HG02970 (cell line): ENCODE measurements around the gene BRIP1.
"Not testable (repeated sequence)": the region's sequence is repeated elsewhere in the genome, so short reads cannot be mapped to it uniquely, and the experiment has no call there.

Experiments
- ATAC-seq: cut with Tn5 transposase; IDR thresholded peaks from one replicate; pipeline ENCODE4 v1.9.1; 2021; ENCODE audit warnings: mild to moderate bottlenecking, moderate library complexity, moderate number of reproducible peaks; ENCODE audit not compliant: unreplicated experiment, low FRiP score

BRIP1 gene

DNA sequence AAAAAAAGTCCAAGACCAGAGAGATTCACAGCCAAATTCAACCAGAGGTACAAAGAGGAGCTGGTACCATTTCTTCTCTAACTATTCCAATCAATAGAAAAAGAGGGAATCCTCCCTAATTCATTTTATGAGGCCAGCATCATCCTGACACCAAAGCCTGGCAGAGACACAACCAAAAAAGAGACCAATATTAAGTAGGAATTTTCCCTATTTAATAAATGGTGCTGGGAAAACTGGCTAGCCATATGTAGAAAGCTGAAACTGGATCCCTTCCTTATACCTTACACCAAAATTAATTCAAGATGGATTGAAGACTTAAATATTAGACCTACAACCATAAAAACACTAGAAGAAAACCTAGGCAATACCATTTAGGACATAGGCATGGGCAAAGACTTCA is 186.8 kb downstream of the BRIP1 start:
- not testable (repeated sequence) for ATAC-seq

DNA sequence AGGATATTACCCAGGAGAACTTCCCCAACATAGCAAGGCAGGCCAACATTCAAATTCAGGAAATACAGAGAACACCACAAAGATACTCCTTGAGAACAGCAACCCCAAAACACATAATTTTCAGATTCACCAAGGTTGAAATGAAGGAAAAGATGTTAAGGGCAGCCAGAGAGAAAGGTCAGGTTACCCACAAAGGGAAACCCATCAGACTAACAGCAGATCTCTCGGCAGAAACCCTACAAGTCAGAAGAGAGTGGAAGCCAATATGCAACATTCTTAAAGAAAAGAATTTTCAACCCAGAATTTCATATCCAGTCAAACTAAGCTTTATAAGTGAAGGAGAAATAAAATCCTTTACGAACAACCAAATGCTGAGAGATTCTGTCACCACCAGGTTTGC is 188.7 kb downstream of the BRIP1 start:
- ATAC-seq: not testable (repeated sequence)

DNA sequence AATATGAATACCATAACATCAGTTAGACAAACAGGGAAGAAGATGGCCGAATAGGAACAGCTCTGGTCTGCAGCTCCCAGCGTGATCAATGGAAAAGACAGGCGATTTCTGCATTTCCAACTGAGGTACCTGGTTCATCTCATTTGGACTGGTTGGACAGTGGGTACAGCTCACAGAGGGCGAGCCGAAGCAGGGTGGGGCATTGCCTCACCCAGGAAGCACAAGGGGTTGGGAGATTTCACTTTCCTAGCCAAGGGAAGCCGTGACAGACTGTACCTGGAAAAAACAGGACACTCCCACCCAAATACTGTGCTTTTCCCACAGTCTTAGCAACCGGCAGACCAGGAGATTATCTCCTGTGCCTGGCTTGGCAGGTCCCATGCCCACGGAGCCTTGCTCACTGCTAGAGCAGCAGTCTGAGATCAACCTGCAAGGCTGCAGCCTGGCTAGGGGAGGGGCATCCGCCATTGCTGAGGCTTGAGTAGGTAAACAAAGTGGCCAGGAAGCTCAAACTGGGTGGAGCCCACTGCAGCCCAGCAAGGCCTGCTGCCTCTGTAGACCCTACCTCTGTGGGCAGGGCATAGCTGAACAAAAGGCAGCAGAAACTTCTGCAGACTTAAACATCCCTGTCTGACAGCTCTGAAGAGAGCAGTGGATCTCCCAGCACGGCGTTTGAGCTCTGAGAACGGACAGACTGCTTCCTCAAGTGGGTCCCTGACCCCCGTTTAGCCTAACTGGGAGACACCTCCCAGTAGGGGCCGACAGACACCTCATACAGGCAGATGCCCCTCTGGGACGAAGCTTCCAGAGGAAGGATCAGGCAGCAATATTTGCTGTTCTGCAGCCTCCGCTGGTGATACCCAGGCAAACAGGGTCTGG is 190.1 kb downstream of the BRIP1 start:
- not testable (repeated sequence) for ATAC-seq

DNA sequence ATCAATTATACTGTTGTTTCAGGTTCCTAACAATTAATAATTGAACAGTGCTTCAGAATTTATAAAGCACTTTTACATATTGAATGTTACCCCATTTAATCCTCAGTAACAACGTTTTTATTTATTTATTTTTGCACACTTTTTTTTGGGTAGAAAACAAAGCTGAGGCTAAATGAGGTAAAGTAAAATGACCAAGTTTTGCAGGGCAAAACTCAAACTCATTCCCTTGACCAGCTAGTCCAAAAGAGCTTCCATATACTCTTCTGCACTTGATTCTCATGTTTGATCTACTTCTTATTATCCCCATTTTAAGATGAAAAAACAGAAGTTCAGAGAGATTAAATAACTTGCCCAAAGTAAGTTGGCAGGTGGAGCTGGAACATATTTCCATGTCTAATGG is 191.2 kb downstream of the BRIP1 start:
- no peak for ATAC-seq

DNA sequence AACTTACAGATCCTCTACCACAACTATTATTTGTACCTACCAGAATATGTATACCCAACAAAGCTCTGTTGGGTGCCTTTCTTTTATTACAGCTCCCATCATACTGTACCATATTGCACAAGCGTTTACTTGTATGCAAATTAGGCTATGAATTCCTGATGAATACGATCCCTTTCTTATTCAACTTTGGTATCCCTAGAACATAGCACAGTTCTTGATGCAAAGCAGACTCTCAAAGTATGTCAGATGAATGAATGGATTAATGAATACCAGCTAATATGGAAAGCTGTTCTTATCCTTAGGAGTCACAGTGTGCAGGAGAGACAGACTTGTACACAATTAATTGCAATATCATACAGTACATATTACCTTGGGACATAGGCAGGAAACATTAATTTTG is 192.6 kb downstream of the BRIP1 start:
- ATAC-seq: no peak

DNA sequence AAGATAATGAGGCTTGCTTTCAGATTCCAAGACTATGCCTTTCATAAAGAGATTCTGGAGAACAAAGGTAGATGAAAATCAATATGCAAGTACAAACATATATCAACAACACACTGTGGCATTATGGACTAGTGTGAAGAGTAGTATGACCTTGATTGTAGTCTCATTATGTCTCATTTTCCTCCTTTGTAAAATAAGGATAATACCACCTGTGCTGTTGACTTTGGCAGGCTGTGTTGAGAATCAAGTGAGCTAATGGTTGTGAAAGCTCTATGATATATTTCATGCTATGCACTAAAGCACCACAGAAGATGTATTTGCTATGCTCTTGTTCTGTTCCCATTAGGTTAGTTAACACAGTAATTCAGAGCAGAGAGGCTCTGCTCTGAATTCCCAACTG is 193.8 kb downstream of the BRIP1 start:
- no peak for ATAC-seq

GRCh38 chr17:61668486-61668885 is 194.8 kb downstream of the BRIP1 start:
- ATAC-seq: no peak

- ATAC-seq: not testable (repeated sequence)
Measured at GRCh38 chr17:61666406-61667088, 196.8 kb downstream of the BRIP1 start.

DNA sequence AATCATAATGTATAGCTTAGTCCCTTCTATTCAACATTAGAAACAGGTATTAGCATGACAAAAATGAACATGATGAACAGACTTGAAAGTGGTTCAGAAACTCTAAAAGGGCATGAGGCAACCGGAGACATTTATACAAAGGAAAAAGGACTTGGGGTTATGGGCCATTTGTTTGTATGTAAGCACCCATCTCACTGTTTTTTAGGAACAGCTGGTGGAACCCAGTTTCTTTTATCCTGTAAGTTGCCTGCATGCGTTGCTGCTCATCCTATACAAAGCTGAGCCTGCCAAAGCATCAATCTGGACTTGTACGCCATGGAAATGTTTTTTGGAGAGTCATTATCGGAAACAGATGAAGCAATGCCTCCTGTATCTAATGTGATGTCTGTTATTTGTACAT is 200.0 kb downstream of the BRIP1 start:
- ATAC-seq: no peak

DNA sequence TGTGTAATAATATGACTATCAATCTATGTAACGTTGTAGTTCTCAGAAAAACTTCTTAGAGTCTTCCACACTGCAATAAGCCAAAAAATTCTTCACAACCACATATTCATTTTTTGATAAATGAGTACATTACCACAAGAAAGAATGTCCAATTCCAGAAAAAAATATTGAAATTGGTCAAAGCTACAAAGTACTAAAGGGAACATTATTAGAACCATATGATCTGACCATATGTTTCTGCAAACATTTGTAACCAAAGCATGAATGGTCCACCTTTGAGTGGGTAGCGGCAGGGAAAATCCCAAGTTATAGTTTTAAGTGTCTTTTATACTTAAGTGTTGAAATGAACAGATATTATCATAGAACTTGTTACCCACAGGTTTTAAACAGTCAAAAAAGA is 200.6 kb downstream of the BRIP1 start:
- no peak for ATAC-seq

- no peak for ATAC-seq
Measured at GRCh38 chr17:61662186-61662585, 201.1 kb downstream of the BRIP1 start.

DNA sequence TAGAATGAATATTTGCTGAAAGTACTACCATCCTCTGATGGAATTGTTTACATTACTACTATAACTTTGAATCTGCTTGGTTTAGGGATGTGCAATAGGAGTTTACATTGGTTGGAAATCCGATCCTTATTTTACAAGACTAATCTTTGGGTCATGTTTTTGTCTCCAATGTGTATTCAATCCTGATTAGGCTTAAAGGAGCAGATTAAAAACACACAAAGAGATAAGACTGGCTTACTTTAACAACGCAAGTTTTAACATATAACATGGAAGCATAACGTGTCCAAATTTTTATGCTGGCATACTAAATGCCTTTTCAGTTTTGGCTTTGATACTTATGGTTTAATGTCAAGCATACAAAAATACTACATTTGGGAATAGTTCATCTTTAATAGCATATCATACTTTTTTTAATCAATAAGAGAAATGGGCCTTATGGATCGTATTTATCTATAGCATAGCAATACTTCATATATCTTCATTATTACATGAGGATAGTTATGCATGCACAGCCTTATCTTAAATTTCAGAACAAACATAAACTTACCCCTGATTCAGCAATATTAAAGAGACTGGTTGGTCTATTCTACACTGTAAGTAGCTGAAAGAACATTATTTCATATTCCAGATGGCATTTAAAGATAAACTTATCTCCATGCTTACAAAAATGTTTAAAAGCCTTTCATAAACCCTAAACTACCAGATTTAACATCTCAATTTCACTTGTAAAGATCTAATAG is 202.4 kb downstream of the BRIP1 start:
- no peak for ATAC-seq

DNA sequence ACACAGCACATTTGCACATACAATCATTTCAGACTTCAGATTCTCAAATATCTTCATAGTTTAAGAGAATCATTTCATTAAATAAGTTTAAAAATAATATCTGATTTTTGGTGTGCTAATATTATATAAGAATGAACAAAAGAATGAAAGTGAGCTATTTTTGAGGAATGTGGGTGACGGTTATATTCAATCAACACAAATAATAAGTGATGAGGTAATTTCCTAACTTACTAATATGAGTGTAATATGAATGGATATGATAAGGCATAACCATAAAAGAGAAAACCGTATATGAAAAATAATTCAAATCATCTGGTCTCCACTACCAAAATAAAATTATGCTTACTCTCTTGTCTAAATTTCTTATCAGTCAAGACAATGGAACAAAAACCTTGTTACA is 203.9 kb downstream of the BRIP1 start:
- ATAC-seq: no peak

DNA sequence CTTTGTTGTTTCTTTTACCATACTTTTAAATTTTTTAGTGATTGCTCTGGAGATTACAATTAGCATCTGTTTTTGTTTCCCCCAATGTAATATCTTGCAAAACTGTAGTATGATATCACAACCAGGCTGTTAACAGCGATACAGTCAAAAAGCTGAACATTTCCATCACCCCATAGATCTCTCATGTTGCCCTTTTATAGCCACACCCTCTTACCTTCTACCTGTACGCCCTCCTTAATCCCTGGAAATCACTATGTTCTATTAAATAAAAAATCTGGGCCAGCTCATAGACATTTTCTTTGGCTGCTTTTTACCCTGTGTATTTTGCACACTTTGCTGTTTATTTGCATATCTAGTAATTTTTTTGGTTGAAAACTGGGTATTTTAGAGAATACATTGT is 205.1 kb downstream of the BRIP1 start:
- ATAC-seq: no peak

DNA sequence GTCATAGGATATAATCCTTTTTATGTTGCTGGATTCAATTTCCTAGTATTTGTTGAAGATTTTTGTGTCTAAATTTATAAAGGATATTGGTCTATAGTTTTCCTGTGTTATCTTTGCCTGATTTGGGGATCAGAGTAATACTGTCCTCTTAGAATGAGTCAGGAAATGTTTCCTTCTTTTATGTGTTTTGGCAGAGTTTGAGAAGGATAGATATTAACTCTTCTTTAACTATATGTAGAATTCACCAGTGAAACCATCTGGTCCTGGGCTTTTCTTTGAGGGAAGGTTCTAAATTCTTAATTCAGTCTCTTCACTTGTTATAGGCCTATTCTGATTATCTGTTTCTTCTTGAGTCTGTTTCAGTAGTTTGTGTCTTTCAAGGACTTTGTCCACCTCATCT is 206.0 kb downstream of the BRIP1 start:
- no peak for ATAC-seq

DNA sequence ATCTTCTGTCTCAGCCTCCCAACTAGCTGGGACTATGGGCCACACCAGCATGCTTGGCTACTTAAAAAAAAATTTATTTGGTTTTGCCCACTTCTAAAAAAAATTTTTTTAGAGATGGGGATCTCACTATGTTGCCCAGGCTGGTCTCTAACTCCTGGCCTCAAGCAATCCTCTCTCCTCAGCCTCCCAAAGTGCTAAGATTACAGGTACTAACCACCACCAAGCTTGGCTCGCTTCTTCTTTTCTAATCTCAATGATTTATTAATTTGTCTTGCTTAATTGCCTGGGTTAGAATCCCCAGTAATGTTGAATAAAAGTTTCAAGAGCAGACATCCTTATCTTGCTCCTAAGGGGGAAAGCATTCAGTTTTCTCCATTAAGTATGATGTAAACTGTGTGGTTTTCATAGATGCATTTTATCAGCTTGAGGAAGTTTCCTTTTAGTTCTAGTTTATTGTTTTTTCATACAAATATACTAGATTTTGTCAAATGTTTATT is 206.6 kb downstream of the BRIP1 start:
- no peak for ATAC-seq

DNA sequence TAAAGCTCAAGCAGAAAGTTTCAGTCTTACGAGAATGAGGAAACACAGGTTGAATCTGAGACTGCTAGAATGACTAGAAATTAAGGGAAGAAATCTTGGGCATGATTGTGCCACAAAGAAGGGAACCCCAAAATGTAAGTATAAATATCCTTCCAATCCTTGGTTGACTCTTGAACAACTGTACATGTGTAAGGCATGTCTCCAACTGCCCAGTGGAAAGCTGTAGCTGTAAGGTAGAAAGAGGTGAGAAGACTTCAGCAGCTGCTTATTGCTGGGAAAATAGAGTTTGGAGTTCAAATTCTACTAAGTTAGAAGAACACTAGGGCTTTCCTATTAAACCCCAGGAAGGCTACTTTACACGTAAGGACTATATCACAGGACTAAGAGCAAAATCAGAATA is 212.6 kb downstream of the BRIP1 start:
- ATAC-seq: no peak

- no peak for ATAC-seq
Measured at GRCh38 chr17:61648587-61648986, 214.7 kb downstream of the BRIP1 start.

- ATAC-seq: no peak
Measured at GRCh38 chr17:61647047-61647446, 216.3 kb downstream of the BRIP1 start.

DNA sequence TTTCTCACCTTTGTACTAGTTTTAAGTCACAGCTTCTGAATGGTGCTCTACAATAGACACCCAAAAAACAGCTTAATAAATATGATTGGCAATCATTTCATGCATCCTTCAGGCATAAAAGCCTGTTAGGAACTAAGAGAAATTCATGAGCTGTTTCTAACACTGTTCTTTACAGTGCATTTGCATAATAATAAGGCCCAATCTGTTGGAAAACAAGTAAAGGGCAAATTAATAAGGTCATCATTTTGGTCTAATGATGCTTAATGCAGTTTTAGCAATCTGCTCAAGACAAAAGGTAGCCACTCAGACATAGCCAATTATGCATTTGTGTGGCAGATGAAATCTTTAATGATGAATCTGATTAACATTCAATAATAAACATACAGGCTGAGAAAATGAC is 216.8 kb downstream of the BRIP1 start:
- ATAC-seq: no peak

DNA sequence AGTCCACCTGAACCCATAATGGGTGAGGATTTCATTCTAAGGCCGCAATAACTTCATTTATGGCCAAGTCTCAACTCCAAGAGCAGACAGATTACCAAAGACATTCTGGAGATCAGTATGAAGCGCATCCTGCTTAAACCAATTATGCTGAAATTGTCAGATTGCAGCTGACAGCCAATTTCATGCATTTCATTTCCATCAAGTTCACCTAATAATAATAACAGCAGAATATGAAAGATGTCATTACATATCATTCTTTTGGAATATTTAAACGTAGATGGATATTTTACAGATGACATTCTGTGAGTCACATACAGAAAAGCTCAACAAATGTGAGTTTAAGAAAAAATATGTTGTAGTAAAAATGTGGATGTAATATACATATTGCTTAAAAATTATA is 217.4 kb downstream of the BRIP1 start:
- ATAC-seq: no peak
